GM12878 (cell line): ENCODE data around the gene TNS4. TPM values are rescaled to one million over a fixed set of nuclear protein-coding genes. Genes with fewer than 3 reads are reported as not detected.

Source experiments
- ATAC-seq: fragments of 200-7000 bp; cut with Tn5 transposase; 3 replicates; pipeline ENCODE4 v1.9.1; 2020; ENCODE audit warnings: mild to moderate bottlenecking, moderate library complexity
- BruUV-seq: library from RNA; stranded (reverse); fragments of 400-500 nt; replicated peaks from 2 replicates; lab custom pipeline; 2021; lab: Mats Ljungman, UMichigan
- CTCF ChIA-PET: fragments of 300-600 bp; sonication (Branson Sonifier 250); formaldehyde crosslinking; extraction: SDS; loops from one replicate; lab custom pipeline; 2021; ENCODE audit warnings: inconsistent platforms; lab: Yijun Ruan, JAX
- POLR2A ChIA-PET: fragments of 350-600 bp; formaldehyde crosslinking; extraction: SDS; loops from one replicate; lab custom pipeline; 2021; ENCODE audit warnings: inconsistent platforms; lab: Charles Lee
- RAD21 ChIA-PET: fragments of 300-600 bp; sonication (Branson Sonifier 250); formaldehyde crosslinking; loops from one replicate; lab custom pipeline; 2023; ENCODE audit warnings: antibody characterized with exemption; ENCODE audit not compliant: unreplicated experiment; lab: Charles Lee
- SMC1A ChIA-PET: fragments of 300-600 bp; sonication (Branson Sonifier 250); formaldehyde crosslinking; loops from one replicate; lab custom pipeline; 2023; ENCODE audit not compliant: unreplicated experiment, uncharacterized antibody; lab: Charles Lee
- DNase-seq: peaks from one replicate; pipeline ENCODE4 v3.0.0-alpha.2; 2011; ENCODE audit warnings: low read depth, low spot score
- FAIRE-seq: peaks from 3 replicates; lab custom pipeline; 2011; peaks lifted over from hg19 to GRCh38; lab: Jason Lieb, UNC
- H2AFZ ChIP-seq: 2 replicates; pipeline ENCODE4 v1.6.0; 2011; ENCODE audit warnings: low read depth, low read length, control low read depth; ENCODE audit not compliant: control insufficient read depth
- H3K27ac ChIP-seq: 2 replicates; pipeline ENCODE4 v1.5.1; 2011; ENCODE audit warnings: control low read depth; ENCODE audit not compliant: control insufficient read depth, insufficient read depth
- H3K27me3 ChIP-seq, 2 experiments: replicated peaks in 1 of 2; 2 replicates each; pipeline versions ENCODE4 v1.6.0 to v1.6.1; 2011; ENCODE audit warnings: low read length in 1 of 2; ENCODE audit not compliant: control insufficient read depth in 2 of 2, insufficient read depth in 2 of 2
- H3K36me3 ChIP-seq, 2 experiments: 2 replicates each; pipeline ENCODE4 v1.5.1; 2011; ENCODE audit warnings: low read length in 1 of 2; ENCODE audit not compliant: control insufficient read depth in 2 of 2, insufficient read depth in 2 of 2
- H3K4me1 ChIP-seq: 2 replicates; pipeline ENCODE4 v1.6.1; 2011; ENCODE audit warnings: mild to moderate bottlenecking, low read length, moderate library complexity, mixed read lengths; ENCODE audit not compliant: control insufficient read depth, insufficient read depth
- H3K4me2 ChIP-seq: 2 replicates; pipeline ENCODE4 v1.6.0; 2011; ENCODE audit warnings: control low read depth; ENCODE audit not compliant: control insufficient read depth, insufficient read depth
- H3K4me3 ChIP-seq: fragments of 200-600 bp; sonication (generic); 2 replicates; pipeline ENCODE4 v1.5.1; 2016
- H3K79me2 ChIP-seq: 2 replicates; pipeline ENCODE4 v1.6.0; 2011; ENCODE audit warnings: low read length; ENCODE audit not compliant: control insufficient read depth, insufficient read depth
- H3K9ac ChIP-seq: 2 replicates; pipeline ENCODE4 v1.8.0; 2011; ENCODE audit warnings: low read length, control low read depth, mixed read lengths; ENCODE audit not compliant: control insufficient read depth, insufficient read depth
- H3K9me3 ChIP-seq: replicated peaks from 3 replicates; pipeline ENCODE4 v1.5.1; 2011; ENCODE audit warnings: mild to moderate bottlenecking, low read length; ENCODE audit not compliant: control insufficient read depth, insufficient read depth
- H4K20me1 ChIP-seq: 2 replicates; pipeline ENCODE4 v1.6.0; 2011; ENCODE audit not compliant: control insufficient read depth, insufficient read depth
- BHLHE40 ChIP-seq, 2 experiments: fragments of 450-650 bp in 1 of 2; IDR thresholded peaks; 2 replicates each; pipeline ENCODE4 v1.6.1; 2011 to 2017; ENCODE audit warnings: low read depth in 2 of 2, borderline replicate concordance in 1 of 2, improper control_type of control experiment in 1 of 2, low read length in 1 of 2, mild to moderate bottlenecking in 1 of 2
- EED ChIP-seq: sonication (generic); IDR thresholded peaks from 2 replicates; pipeline ENCODE4 v1.6.1; 2016; ENCODE audit warnings: antibody characterized with exemption, low read depth
- IKZF1 ChIP-seq: fragments of 450-650 bp; conservative IDR thresholded peaks from 2 replicates; pipeline ENCODE4 v1.6.1; 2017; ENCODE audit warnings: antibody characterized with exemption, mild to moderate bottlenecking
- IRF4 ChIP-seq: IDR thresholded peaks from 2 replicates; pipeline ENCODE4 v1.6.1; 2011; ENCODE audit warnings: low read depth, low read length
- KAT2A ChIP-seq: conservative IDR thresholded peaks from 2 replicates; pipeline ENCODE4 v1.6.1; 2011; ENCODE audit warnings: low read depth, low read length; ENCODE audit not compliant: control insufficient read depth
- NFXL1 ChIP-seq: fragments of 450-650 bp; IDR thresholded peaks from 2 replicates; pipeline ENCODE4 v1.6.1; 2017; ENCODE audit warnings: antibody characterized with exemption, mild to moderate bottlenecking, borderline replicate concordance
- NFYA ChIP-seq: IDR thresholded peaks from 2 replicates; pipeline ENCODE4 v1.6.1; 2011; ENCODE audit warnings: low read depth, mild to moderate bottlenecking, low read length, improper control_type of control experiment, borderline replicate concordance
- POU2F2 ChIP-seq: IDR thresholded peaks from 3 replicates; pipeline ENCODE4 v1.6.1; 2011; ENCODE audit warnings: low read depth, mild to moderate bottlenecking, low read length, borderline replicate concordance
- RUNX3 ChIP-seq: IDR thresholded peaks from 2 replicates; pipeline ENCODE4 v1.6.1; 2012; ENCODE audit warnings: low read length, inconsistent platforms
- SIN3A ChIP-seq: IDR thresholded peaks from 2 replicates; pipeline ENCODE4 v1.6.1; 2012; ENCODE audit warnings: low read depth, low read length, improper control_type of control experiment
- SMAD1 ChIP-seq: fragments of 450-650 bp; IDR thresholded peaks from 2 replicates; pipeline ENCODE4 v1.6.1; 2018; ENCODE audit warnings: mild to moderate bottlenecking, low read depth; ENCODE audit not compliant: partially characterized antibody
- SREBF2 ChIP-seq: IDR thresholded peaks from 2 replicates; pipeline ENCODE4 v1.6.1; 2012; ENCODE audit warnings: mild to moderate bottlenecking, low read length
- SRF ChIP-seq, 2 experiments: IDR thresholded peaks; 2 replicates each; pipeline ENCODE4 v1.6.1; 2011; ENCODE audit warnings: low read depth in 2 of 2, low read length in 2 of 2, mild to moderate bottlenecking in 1 of 2, moderate library complexity in 1 of 2
- TARDBP ChIP-seq: IDR thresholded peaks from 2 replicates; pipeline ENCODE4 v1.6.1; 2016; ENCODE audit warnings: borderline replicate concordance
- TCF12 ChIP-seq: IDR thresholded peaks from 2 replicates; pipeline ENCODE4 v1.6.1; 2011; ENCODE audit warnings: low read depth, mild to moderate bottlenecking, low read length
- TCF7 ChIP-seq: IDR thresholded peaks from 2 replicates; pipeline ENCODE4 v1.6.1; 2014; ENCODE audit warnings: antibody characterized with exemption, borderline replicate concordance
- YY1 ChIP-seq: IDR thresholded peaks from 2 replicates; pipeline ENCODE4 v1.6.1; 2011; ENCODE audit warnings: low read depth, mild to moderate bottlenecking, low read length
- ZNF274 ChIP-seq: IDR thresholded peaks from one replicate; pipeline ENCODE4 v1.8.0; 2011; ENCODE audit not compliant: insufficient read length, insufficient read depth
- ZZZ3 ChIP-seq: IDR thresholded peaks from 2 replicates; pipeline ENCODE4 v1.6.1; 2011; ENCODE audit warnings: low read depth; ENCODE audit not compliant: control insufficient read depth, insufficient read length
- WGBS: methylation state at CpG from one replicate; pipeline ENCODE4 v1.1.6; 2016; ENCODE audit warnings: low lambda C conversion rate; ENCODE audit not compliant: insufficient replicate concordance, insufficient coverage; ENCODE audit errors: missing lambda C conversion rate; 5-methylcytosine and 5-hydroxymethylcytosine counted together
- in situ Hi-C: fragments of 300-500 bp; cut with MboI; formaldehyde crosslinking; loops from 9 replicates; pipeline ENCODE4 v1.14.3; 2018; ENCODE audit warnings: mixed read lengths
- intact Hi-C: fragments of 100-400 bp; cut with micrococcal nuclease; formaldehyde crosslinking; loops from one replicate; pipeline ENCODE4 v1.14.2; 2022; ENCODE audit not compliant: unreplicated experiment
- polyA plus RNA-seq, 11 experiments: library from polyadenylated mRNA; depleted of rRNA in 4 of 11; unstranded in 6 of 11; stranded (reverse) in 5 of 11; fragments of >200 nt; fragmentation: Nextera tagmentation in 4 of 11; fragmentation: Illumina TruSeq in 1 of 11; extraction: Ambion mirVana in 4 of 11; extraction: Trizol in 1 of 11; gene quantifications; 1 replicate in 1 of 11; 2 replicates in 10 of 11; pipeline versions ENCODE4 v1.2.1 to v1.2.3, GENCODE V29; 2011 to 2016; ENCODE audit warnings: inconsistent platforms in 2 of 11, missing spikeins in 2 of 11, low read depth in 1 of 11
- total RNA-seq, 4 experiments: library from RNA; depleted of rRNA in 3 of 4; stranded (reverse); fragments of >200 nt in 3 of 4; fragmentation: Illumina TruSeq in 1 of 4; extraction: Trizol in 1 of 4; gene quantifications; 2 replicates each; pipeline versions ENCODE4 v1.2.1 to v1.2.3, GENCODE V29; 2013 to 2021

Gene TNS4
- total and polyA plus RNA-seq, 10 of the 15 experiments (the other 5 are each of a cell fraction or from before 2014, with no cell fraction given) = 0.10 to 0.90 (median 0.68) TPM; not detected in 2

- no peak overlapping the region for H3K9ac ChIP-seq
- no peak for FAIRE-seq
- in situ Hi-C loops = no loop called here
- no peaks in the 10 kb centered on the region for H4K20me1 ChIP-seq
- H3K4me3 ChIP-seq = no peak overlapping the region
- intact Hi-C loops = no loop called here
- ChIA-PET CTCF (interaction anchor here (1.2 to 1.8 kb wide), 2 partner anchors 11 to 45 kb away, joined by 5 to 10 read pairs; no protein-coding TSS in a partner anchor), SMC1A (interaction anchor here (1.3 to 1.4 kb wide), 2 partner anchors 11 to 30 kb away, joined by 3 read pairs; no protein-coding TSS in a partner anchor), POLR2A (no interaction called here), RAD21 (interaction anchor here (0.8 to 1.2 kb wide), 3 partner anchors 10 to 44 kb away, joined by 3 to 4 read pairs (median 4); no protein-coding TSS in a partner anchor)
- no peak for ATAC-seq
- DNase-seq = no peak
- H3K4me1 ChIP-seq = peaks cover 7% of the 10 kb centered on the region
- H3K27ac ChIP-seq = no peak overlapping the region
- H3K27me3 ChIP-seq = peaks cover 0 to 2% of the 10 kb centered on the region in 2 experiments; a peak in 2 of 4 replicates
- 23% methylated on average over 7 of the region's 7 CpGs for WGBS
- TF ChIP-seq KAT2A (no peak), EED (no peak), IKZF1 (no peak), RUNX3 (no peak), SREBF2 (no peak), NFYA (no peak), BHLHE40 (IDR thresholded peaks at IDR 0.05; ENCODE audit: borderline replicate concordance in 1 of 2, low read depth in 2 of 2, low read length in 1 of 2) (no peak), TCF7 (no peak), SRF (IDR thresholded peaks at IDR 0.05; ENCODE audit: low read depth in 2 of 2, low read length in 2 of 2) (no peak), TARDBP (no peak), SIN3A (no peak), ZZZ3 (no peak), SMAD1 (no peak), POU2F2 (no peak), YY1 (no peak), TCF12 (no peak), NFXL1 (no peak), ZNF274 (no peak), IRF4 (no peak)
- H2AFZ ChIP-seq = no peak overlapping the region
- BruUV-seq = no TSS peak
- H3K79me2 ChIP-seq = no peaks in the 10 kb centered on the region
- no peak overlapping the region for H3K4me2 ChIP-seq
- no peaks in the 10 kb centered on the region for H3K9me3 ChIP-seq
- no peaks in the 10 kb centered on the region for H3K36me3 ChIP-seq
These were observed 13.9 kb downstream of the TNS4 start for GRCh38 chr17:40487371-40488020.
